Stimulated activated CD4-positive, alpha-beta T cell treated with anti-CD3 and anti-CD28 coated beads, Interleukin-1b, Interleukin-23, amount 100 ng/mL, for 4 hours (primary cell): ENCODE measurements around the gene RAB11A.

Experiments used
- DNase-seq, 2 donors: peaks; one replicate each; pipeline ENCODE4 v3.0.0-alpha.2; 2020; ENCODE audit warnings: low read depth in 2 of 2

Gene RAB11A

GRCh38 chr15:65939901-65940617 is 70.8 kb downstream of the RAB11A start:
- no peak for DNase-seq

- no peak for DNase-seq
These were observed 71.3 kb downstream of the RAB11A start for GRCh38 chr15:65940618-65940909.
